Measurements from ENCODE around the gene IDI1.

- TF ChIP-seq CTCF (IDR thresholded peaks at IDR 0.05) (no peak), POLR2A (IDR thresholded peaks at IDR 0.05) (no peak)
These were observed 53.9 kb downstream of the IDI1 start for GRCh38 chr10:994836-995558.

Measured in uterus (tissue), 2 donors.